ENCODE results near the gene OR8H2.
"Not testable (repeated sequence)": the region's sequence is repeated elsewhere in the genome, so short reads cannot be mapped to it uniquely, and the experiment has no call there.

Gene OR8H2, protein sequence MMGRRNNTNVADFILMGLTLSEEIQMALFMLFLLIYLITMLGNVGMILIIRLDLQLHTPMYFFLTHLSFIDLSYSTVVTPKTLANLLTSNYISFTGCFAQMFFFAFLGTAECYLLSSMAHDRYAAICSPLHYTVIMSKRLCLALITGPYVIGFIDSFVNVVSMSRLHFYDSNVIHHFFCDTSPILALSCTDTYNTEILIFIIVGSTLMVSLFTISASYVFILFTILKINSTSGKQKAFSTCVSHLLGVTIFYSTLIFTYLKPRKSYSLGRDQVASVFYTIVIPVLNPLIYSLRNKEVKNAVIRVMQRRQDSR

DNA sequence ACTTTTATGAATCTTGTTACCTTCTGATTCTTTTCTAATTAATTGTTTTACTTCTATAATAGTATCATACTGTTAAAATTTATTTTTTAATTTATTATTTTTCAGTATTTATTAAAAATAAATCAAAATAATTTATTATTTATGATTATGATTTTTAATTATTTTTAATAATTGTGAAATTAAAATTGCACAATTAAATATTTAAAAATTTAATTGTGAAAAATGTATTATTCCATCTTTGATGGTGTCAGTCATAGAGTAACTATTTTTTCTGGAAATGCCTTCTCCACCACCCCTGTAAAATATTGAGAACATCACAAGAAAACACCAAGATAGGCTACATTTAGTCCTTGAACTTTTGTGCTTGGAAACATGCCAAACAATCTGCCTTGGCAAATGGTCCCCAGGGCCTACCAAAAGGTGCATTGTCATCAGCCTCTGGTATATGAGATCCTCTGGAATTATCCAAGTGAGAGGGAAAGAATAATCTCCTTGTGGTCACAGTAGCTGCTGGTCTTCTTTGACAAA, at the start of gene OR8H2:
Gene OR8H2, plus strand, starts transcription at position 478 of the 528 bp plus-strand sequence. CDS start 1,356 bp downstream, outside the sequence.
- DNase-seq (ENCODE audit: low read depth) = no peak

DNA sequence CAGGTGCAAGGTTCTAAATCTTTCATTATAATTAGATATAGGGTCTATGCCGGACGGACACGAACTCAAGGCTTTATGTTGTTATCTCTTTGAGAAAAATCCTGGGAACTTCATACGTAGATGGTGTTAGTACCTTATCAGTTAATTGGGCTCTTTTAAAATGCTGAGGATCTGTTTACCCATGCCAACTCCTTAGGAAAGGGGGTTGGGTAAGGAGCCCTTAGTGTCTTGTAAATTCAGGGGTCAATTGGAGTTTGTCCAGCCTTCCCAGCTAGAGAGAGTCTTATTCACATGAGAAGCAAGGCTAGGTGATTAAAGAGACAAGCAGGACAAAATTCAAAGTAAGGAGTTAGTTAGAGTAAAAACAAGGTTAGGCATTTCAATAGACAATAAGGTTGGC, 47.1 kb upstream of the OR8H2 start:
- DNase-seq (ENCODE audit: low read depth) = not testable (repeated sequence)

DNA sequence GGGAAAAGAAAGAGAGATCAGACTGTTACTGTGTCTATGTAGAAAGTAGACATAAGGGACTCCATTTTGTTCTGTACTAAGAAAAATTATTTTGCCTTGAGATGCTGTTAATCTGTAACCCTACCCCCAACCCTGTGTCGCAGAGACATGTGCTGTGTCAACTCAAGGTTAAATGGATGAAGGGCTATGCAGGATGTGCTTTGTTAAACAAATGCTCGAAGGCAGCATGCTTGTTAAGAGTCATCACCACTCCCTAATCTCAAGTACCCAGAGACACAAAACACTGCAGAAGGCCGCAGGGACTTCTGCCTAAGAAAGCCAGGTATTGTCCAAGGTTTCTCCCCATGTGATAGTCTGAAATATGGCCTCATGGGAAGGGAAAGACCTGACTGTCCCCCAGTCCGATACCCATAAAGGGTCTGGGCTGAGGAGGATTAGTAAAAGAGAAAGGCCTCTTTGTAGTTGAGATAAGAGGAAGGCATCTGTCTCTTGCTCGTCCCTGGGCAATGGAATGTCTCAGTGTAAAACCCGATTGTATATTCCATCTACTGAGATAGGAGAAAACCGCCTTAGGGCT, 45.7 kb upstream of the OR8H2 start:
- not testable (repeated sequence) for DNase-seq (ENCODE audit: low read depth)

DNA sequence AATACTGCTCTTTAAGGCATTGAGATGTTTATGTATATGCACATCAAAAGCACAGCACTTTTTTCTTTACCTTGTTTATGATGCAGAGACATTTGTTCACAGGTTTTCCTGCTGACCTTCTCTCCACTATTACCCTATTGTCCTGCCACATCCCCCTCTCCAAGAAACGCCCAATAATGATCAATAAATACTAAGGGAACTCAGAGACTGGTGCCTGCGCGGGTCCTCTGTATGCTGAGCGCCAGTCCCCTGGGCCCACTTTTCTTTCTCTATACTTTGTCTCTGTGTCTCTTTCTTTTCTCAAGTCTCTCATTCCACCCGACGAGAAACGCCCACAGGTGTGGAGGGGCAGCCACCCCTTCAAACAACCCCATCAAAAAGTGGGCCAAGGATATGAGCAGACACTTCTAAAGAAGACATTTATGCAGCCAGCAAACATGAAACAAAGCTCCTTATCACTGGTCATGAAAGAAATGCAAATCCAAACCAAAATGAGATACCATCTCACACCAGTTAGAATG, 45.2 kb upstream of the OR8H2 start:
- DNase-seq (ENCODE audit: low read depth) = not testable (repeated sequence)

DNA sequence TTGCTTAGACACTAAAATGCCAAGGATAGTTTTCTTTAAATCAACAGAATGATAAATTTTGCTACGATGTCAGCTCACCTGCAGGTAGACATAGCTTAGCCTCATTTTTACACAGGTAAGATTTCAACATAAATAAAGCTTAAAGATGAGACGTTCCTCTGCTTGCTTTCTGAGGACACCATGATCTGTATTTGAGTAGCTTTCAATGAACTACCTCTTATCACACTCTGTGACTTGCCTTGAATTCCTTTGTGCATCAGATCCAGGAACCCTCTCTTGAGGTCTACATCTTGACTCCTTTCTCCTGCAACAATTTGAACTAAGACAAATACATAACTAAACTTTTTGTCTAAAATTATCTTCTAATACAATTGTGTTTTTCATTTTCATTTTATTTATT, 36.5 kb upstream of the OR8H2 start:
- DNase-seq (ENCODE audit: low read depth) = no peak

DNA sequence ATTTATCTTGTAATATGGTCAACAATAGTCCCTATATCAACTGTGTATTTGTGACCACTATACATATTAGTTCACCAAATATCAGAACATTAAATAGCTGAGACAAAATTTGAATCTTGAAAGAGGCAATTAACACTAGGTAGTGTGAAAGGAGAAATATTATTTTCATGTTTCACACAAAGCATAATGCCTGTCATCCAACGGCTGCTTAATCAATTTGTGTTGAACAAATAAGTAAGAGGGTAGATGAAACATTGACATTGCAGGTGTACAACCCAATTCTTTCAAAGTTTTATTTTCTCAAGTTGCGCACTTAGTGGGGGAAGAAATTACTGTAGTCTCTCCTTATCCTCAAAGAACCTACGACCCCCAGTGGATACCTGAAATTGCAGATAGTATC, 13.8 kb upstream of the OR8H2 start:
- DNase-seq (ENCODE audit: low read depth) = no peak

DNA sequence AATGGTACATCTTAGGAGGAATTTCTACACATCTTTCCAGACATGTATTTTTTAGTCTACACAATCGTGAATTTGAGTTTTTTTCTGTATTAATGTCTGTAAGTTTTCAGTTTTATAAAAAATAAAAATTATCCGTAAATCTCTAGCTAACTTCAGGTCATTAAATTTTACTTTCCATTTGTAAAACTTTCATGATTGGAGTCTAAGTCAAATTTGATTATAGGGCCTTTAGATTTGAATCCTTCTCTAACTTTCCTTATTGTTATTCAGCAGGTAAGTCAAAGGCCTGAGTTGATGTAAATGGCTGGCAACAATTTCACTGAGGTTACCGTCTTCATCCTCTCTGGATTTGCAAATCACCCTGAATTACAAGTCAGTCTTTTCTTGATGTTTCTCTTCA, 10.5 kb upstream of the OR8H2 start, which contains the start of gene OR8I2:
Gene OR8I2, plus strand, starts transcription at position 301 of the 400 bp plus-strand sequence. Its CDS starts 0 bp downstream, at position 301.
- DNase-seq (ENCODE audit: low read depth) = no peak

DNA sequence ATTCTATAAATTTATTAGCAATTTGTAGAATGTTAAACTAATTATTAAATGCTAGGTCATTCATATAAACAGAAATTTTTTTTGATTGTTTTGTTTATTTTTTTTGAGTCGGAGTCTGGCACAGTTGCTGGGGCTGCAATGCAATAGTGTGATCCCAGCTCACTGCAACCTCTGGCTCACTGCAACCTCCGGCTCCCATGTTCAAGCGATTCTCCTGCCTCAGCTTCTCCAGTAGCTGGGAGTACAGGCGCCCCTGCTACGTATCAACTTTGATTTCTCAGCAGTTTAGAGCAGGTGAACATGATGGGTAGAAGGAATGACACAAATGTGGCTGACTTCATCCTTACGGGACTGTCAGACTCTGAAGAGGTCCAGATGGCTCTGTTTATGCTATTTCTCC, 18.6 kb downstream of the OR8H2 start, which contains the start of gene OR8H3:
Gene OR8H3, plus strand, starts transcription at position 301 of the 400 bp plus-strand sequence. Its CDS starts 0 bp downstream, at position 301.
- no peak for DNase-seq (ENCODE audit: low read depth)

DNA sequence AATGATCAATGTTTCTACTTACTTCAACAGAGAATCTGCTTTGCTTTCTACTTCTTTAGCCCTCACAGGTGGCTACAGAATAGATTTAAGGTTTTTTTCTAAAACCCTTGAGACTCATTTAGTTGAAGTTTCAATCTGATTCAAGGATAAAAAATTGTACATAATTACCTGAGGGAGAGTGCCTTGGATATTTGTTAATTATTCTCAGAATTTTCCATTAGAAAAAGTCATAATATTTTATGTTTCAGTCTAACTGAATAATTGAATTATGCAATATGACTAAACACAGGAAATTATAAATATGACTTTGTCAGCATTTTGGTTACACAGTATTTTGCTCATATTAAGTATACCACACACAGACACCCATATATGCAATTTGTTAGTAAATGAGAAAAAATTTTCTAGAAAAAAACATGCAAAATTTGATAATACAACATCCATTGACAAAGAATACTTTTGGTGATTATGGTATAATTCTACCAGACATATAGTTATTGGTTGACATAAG, 36.7 kb downstream of the OR8H2 start, which contains the start of gene OR8J3:
Gene OR8J3, minus strand, starts transcription at position 51 of the 511 bp plus-strand sequence. CDS start 2,483 bp downstream, outside the sequence.
- DNase-seq (ENCODE audit: low read depth) = no peak

DNA sequence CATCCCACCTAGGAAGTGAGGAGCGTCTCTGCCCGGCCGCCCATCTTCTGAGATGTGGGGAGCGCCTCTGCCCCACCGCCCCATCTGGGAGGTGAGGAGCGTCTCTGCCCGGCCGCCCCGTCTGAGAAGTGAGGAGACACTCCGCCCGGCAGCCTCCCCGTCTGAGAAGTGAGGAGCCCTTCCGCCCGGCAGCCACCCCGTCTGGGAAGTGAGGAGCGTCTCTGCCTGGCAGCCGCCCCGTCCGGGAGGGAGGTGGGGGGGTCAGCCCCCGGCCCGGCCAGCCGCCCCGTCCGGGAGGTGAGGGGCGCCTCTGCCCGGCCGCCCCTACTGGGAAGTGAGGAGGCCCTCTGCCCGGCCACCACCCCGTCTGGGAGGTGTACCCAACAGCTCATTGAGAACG, 40.2 kb downstream of the OR8H2 start:
- DNase-seq (ENCODE audit: low read depth) = not testable (repeated sequence)

DNA sequence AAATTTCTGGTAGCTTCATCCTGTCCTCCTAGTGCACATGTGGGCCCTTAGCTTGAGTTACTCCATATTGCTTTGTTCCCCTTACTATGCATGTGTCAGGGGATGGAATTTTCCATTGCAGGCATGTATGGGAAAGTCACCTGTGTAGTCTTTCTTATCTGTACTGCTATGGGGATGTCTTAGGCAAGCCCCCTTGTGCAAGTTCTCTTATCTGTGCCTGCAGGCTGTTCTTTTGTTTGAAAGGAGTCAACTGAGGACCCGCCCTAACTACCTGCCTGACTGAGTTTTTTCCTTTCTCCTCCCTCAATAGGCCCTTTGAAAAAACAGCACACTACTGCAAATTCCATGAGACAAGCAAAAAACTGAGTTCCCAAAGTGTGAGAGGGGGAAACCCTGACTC, 47.9 kb downstream of the OR8H2 start:
- no peak for DNase-seq (ENCODE audit: low read depth)

DNA sequence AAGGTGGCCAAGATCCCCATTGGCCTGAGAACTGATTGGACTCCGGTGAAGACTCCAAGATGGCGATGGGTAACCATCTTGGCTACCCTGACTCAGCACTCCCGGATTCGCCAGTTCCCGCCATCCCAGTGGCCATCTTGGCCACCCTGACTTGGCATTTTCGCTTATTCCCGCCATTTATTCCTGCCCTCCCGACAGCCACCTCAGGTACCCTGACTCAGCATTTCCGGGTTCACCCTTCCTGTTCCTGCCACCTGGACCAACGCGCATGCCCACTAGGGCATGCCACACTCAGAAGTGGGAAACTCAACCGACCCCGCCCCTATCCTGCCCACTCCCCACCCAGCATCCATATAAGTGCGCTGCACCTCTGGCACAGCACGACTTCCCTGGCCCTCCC, 48.8 kb downstream of the OR8H2 start:
- no peak for DNase-seq (ENCODE audit: low read depth)

Data from non-pigmented ciliary epithelial cell (primary cell).